ENCODE data around the gene ADGRL3. TPM values are rescaled to one million over a fixed set of nuclear protein-coding genes. Genes with fewer than 3 reads are reported as not detected.

ADGRL3 gene
- total RNA-seq, 4 donors from 2014 or later: 0.19 to 7.8 (median 1.3) TPM

DNA sequence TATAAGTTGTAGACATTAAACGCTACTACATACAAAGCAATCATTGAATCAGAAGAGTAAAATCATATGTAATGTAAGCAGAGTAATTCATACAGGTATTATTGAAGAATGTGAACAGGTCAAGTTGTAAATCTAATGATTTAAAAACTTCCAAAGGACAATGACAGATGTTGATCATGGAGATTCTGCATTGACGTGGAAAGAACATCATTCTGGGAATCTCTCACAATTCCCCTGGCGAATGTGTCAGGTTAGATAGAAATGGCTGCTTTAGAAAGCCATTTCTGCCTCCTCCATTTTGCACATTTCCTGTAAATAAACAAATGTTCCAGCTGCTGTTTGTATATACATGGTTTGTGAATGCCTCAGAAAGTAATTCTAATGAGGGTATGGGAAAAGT is 719.4 kb downstream of the ADGRL3 start:
- H3K4me1 ChIP-seq: peaks cover 0 to 11% (median 0%) of the 10 kb centered on the region in 3 donors
- no peak overlapping the region for H3K4me3 ChIP-seq
- WGBS, 2 donors: 84% methylated on average over 3 of the region's 3 CpGs
- H3K27ac ChIP-seq: no peak overlapping the region
- TF ChIP-seq POLR2A (IDR thresholded peaks at IDR 0.05): no peak
- TF ChIP-seq, protein P1, sequence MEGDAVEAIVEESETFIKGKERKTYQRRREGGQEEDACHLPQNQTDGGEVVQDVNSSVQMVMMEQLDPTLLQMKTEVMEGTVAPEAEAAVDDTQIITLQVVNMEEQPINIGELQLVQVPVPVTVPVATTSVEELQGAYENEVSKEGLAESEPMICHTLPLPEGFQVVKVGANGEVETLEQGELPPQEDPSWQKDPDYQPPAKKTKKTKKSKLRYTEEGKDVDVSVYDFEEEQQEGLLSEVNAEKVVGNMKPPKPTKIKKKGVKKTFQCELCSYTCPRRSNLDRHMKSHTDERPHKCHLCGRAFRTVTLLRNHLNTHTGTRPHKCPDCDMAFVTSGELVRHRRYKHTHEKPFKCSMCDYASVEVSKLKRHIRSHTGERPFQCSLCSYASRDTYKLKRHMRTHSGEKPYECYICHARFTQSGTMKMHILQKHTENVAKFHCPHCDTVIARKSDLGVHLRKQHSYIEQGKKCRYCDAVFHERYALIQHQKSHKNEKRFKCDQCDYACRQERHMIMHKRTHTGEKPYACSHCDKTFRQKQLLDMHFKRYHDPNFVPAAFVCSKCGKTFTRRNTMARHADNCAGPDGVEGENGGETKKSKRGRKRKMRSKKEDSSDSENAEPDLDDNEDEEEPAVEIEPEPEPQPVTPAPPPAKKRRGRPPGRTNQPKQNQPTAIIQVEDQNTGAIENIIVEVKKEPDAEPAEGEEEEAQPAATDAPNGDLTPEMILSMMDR (IDR thresholded peaks at IDR 0.05): no peak
- no peaks in the 10 kb centered on the region for H3K36me3 ChIP-seq
- intact Hi-C loops (cut with DNase I): no loop called here
- DNase-seq: no peak
- no peaks in the 10 kb centered on the region for H3K9me3 ChIP-seq
- H3K27me3 ChIP-seq: no peaks in the 10 kb centered on the region

DNA sequence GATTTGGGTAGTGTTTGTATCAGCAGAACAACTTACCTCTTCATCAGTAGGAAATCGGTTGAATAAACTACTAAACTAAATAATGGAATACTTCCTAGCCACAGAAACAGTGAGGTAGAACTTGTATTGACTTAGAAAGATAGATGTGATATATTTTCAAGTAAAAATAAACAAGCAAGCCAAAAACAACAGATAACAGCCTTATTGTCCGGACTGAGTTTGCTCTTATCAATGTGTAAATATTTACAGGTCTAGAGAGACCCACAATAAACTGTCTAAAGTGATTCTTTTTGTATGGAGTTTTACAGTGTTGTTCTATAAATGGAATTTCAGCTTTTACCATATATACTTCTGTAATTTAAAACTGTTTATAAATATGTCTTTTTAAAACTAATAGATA is 721.8 kb downstream of the ADGRL3 start:
- intact Hi-C loops (cut with DNase I): no loop called here
- Histone ChIP-seq H3K4me3 (no peak overlapping the region), H3K4me1 (peaks cover 0 to 11% (median 0%) of the 10 kb centered on the region in 3 donors), H3K9me3 (no peaks in the 10 kb centered on the region), H3K27me3 (no peaks in the 10 kb centered on the region), H3K27ac (no peak overlapping the region), H3K36me3 (no peaks in the 10 kb centered on the region)
- TF ChIP-seq, protein P1 (IDR thresholded peaks at IDR 0.05): no peak
- no peak for TF ChIP-seq POLR2A (IDR thresholded peaks at IDR 0.05)
- WGBS, 2 donors: 53 to 78% methylated on average over 2 of the region's 2 CpGs
- DNase-seq: no peak

DNA sequence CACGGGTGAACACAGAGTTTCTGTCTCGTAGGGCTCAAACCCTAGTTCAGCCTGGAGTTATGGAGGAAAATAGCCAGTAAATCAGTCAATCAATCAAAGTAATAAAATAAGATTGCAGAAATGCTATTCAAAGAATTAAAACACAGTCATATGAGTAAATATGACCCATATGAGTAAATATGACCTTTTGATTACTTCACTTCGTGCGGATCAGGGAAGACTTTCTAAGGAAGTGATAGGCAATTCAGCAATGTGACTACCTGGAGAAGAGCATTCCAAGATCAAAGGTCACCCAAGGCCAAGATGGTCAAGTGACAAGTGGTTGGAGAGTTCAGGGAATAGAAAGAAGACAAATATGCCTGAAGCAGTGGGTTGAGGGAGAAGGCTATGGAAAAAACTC is 722.6 kb downstream of the ADGRL3 start:
- no peak for DNase-seq
- peaks cover 0 to 11% (median 0%) of the 10 kb centered on the region in 3 donors for H3K4me1 ChIP-seq
- H3K4me3 ChIP-seq: no peak overlapping the region
- intact Hi-C loops (cut with DNase I): no loop called here
- TF ChIP-seq POLR2A (IDR thresholded peaks at IDR 0.05): no peak
- TF ChIP-seq, protein P1 (IDR thresholded peaks at IDR 0.05): no peak
- no peak overlapping the region for H3K27ac ChIP-seq
- no peaks in the 10 kb centered on the region for H3K27me3 ChIP-seq
- H3K36me3 ChIP-seq: no peaks in the 10 kb centered on the region
- no peaks in the 10 kb centered on the region for H3K9me3 ChIP-seq
- 69 to 78% methylated on average over 4 of the region's 4 CpGs for WGBS, 2 donors

DNA sequence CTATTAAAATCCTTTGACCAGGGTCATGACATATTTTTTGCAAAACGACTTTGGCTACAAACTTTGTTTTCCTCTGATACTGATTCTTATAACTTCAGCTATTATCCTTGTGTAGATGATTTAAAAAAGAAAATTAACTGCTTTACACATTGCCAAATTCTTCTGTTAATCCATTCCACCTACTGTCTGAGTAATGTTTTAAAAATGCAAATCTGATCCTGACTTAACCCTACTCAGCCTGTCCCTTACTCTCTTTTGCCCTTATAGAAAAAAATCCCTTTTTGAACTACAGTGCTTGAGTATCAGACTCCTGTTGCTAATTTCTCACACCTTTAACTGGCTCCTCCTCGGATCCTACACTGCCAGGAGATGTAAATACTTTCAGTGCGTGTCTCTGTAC is 723.1 kb downstream of the ADGRL3 start:
- no peak for TF ChIP-seq POLR2A (IDR thresholded peaks at IDR 0.05)
- TF ChIP-seq, protein P1 (IDR thresholded peaks at IDR 0.05): no peak
- no peaks in the 10 kb centered on the region for H3K27me3 ChIP-seq
- H3K9me3 ChIP-seq: no peaks in the 10 kb centered on the region
- H3K4me1 ChIP-seq: peaks cover 0 to 11% (median 0%) of the 10 kb centered on the region in 3 donors
- DNase-seq: no peak
- intact Hi-C loops (cut with DNase I): no loop called here
- 18 to 35% methylated on average over 3 of the region's 3 CpGs for WGBS, 2 donors
- no peak overlapping the region for H3K27ac ChIP-seq
- H3K4me3 ChIP-seq: no peak overlapping the region
- H3K36me3 ChIP-seq: no peaks in the 10 kb centered on the region

DNA sequence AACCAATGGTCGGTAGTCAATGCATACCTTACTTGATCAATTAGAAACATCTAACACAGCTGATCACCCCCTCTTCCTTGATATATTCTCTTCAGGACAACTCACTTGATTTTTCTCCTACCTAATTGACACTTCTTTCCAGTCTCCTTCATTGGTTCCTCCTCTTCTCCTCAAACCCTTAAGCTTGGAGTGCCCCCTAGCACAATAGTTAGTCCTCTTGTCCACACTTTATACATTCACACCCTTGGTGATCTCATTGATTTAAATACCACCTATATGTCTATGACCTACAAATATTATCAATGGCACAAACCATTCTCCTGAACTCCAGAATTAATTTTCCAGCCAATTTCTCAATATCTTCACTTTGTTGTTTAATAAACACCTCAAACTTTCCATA is 724.0 kb downstream of the ADGRL3 start:
- no peak overlapping the region for H3K27ac ChIP-seq
- no peaks in the 10 kb centered on the region for H3K27me3 ChIP-seq
- H3K9me3 ChIP-seq: no peaks in the 10 kb centered on the region
- no peak for DNase-seq
- 81 to 91% methylated on average over 1 of the region's 1 CpG for WGBS, 2 donors
- H3K4me3 ChIP-seq: no peak overlapping the region
- peaks cover 0 to 11% (median 0%) of the 10 kb centered on the region in 3 donors for H3K4me1 ChIP-seq
- H3K36me3 ChIP-seq: no peaks in the 10 kb centered on the region
- no peak for TF ChIP-seq POLR2A (IDR thresholded peaks at IDR 0.05)
- TF ChIP-seq, protein P1 (IDR thresholded peaks at IDR 0.05): no peak
- intact Hi-C loops (cut with DNase I): no loop called here
